ENCODE data around the gene PRKCE. TPM values are rescaled to one million over a fixed set of nuclear protein-coding genes. Genes with fewer than 3 reads are reported as not detected.

PRKCE gene
- total and polyA plus RNA-seq, 2 experiments from 2014 or later, result 0.94 to 1.2 TPM

- no peak for DNase-seq (ENCODE audit: low spot score)
- no peak overlapping the region for H2AFZ ChIP-seq
- no peaks in the 10 kb centered on the region for H3K36me3 ChIP-seq (ENCODE audit: insufficient read depth)
- no peaks in the 10 kb centered on the region for H4K20me1 ChIP-seq (replicated peaks; ENCODE audit: insufficient read depth)
- no peak overlapping the region for H3K27ac ChIP-seq (ENCODE audit: low read depth)
- H3K9me2 ChIP-seq (ENCODE audit: insufficient read depth), result no peaks in the 10 kb centered on the region
- H3K27me3 Mint-ChIP-seq (ENCODE audit: insufficient read depth, low read depth, poor library complexity), result peaks cover 2% of the 10 kb centered on the region
- no peak overlapping the region for H3K4me3 ChIP-seq
- no peaks in the 10 kb centered on the region for H3K79me2 ChIP-seq (replicated peaks; ENCODE audit: insufficient read depth)
- no peaks in the 10 kb centered on the region for H3F3A ChIP-seq (replicated peaks; ENCODE audit: low read depth)
- H3K4me2 ChIP-seq, result no peak overlapping the region
- H3K4me3 Mint-ChIP-seq, result no peak overlapping the region
- no peaks in the 10 kb centered on the region for H3K9me3 Mint-ChIP-seq
- no peak for ATAC-seq
- no peaks in the 10 kb centered on the region for H3K4me1 Mint-ChIP-seq
- TF ChIP-seq ZNF331 (CRISPR knock-in tag; IDR thresholded peaks at IDR 0.05; ENCODE audit: low read depth) (no peak), POLR2AphosphoS5 (IDR thresholded peaks at IDR 0.05; ENCODE audit: low read depth) (no peak), CREB1 (CRISPR knock-in tag; IDR thresholded peaks at IDR 0.05; ENCODE audit: low read depth) (no peak), EZH2 (IDR thresholded peaks at IDR 0.05; ENCODE audit: low read depth, unreplicated experiment) (no peak), ZNF462 (CRISPR knock-in tag; IDR thresholded peaks at IDR 0.05) (no peak), STAT1 (IDR thresholded peaks at IDR 0.05; ENCODE audit: unreplicated experiment) (no peak), ZNF114 (CRISPR knock-in tag; IDR thresholded peaks at IDR 0.05) (no peak), EZH2phosphoT487 (IDR thresholded peaks at IDR 0.05; ENCODE audit: unreplicated experiment) (no peak), NANOG (IDR thresholded peaks at IDR 0.05; ENCODE audit: borderline replicate concordance) (no peak), JUNB (IDR thresholded peaks at IDR 0.05; ENCODE audit: unreplicated experiment) (no peak), REST (IDR thresholded peaks at IDR 0.05; ENCODE audit: unreplicated experiment) (no peak), ETS1 (IDR thresholded peaks at IDR 0.05) (no peak), CTCF (conservative IDR thresholded peaks at IDR 0.05; ENCODE audit: low read depth in 2 of 2) (no peak)
- H3K27me3 ChIP-seq (ENCODE audit: insufficient read depth), result no peaks in the 10 kb centered on the region
- H3K36me3 Mint-ChIP-seq (ENCODE audit: low read depth), result no peaks in the 10 kb centered on the region
- no peaks in the 10 kb centered on the region for H3K4me1 ChIP-seq (ENCODE audit: insufficient read depth)
- H3K27ac Mint-ChIP-seq, result no peak overlapping the region
Observed at GRCh38 chr2:46122318-46122976, 471.0 kb downstream of the PRKCE start.
